ENCODE measurements around the gene ABLIM2. TPM values are rescaled to one million over a fixed set of nuclear protein-coding genes. Genes with fewer than 3 reads are reported as not detected.
A peak's percentile ranks its signal among the peaks of the same experiment; 100 is the strongest.

The ABLIM2 gene
- total and polyA plus RNA-seq, 4 donors = 12.2 to 60.4 (median 43.1) TPM

GRCh38 chr4:8133897-8134563 lies 24.6 kb downstream of the ABLIM2 start:
- Histone ChIP-seq H3K36me3 (ENCODE audit: control insufficient read depth, insufficient read depth, low read length) (peaks cover 8% of the 10 kb centered on the region), H3K4me1 (ENCODE audit: control insufficient read depth, insufficient read depth, low read length) (peaks cover 31% of the 10 kb centered on the region), H3K27me3 (ENCODE audit: control insufficient read depth, insufficient read depth, low read length) (no peaks in the 10 kb centered on the region), H3K9me3 (ENCODE audit: control insufficient read depth, insufficient read depth, low read length) (no peaks in the 10 kb centered on the region), H3K4me3 (ENCODE audit: low read depth, low read length) (no peak overlapping the region), H3K27ac (ENCODE audit: low read depth, low read length) (no peak overlapping the region)
- DNase-seq (ENCODE audit: low read depth in 4 of 6, low spot score in 6 of 6) = no peak
- WGBS (ENCODE audit: insufficient coverage) = 62% methylated on average over 25 of the region's 26 CpGs

- H3K36me3 ChIP-seq (ENCODE audit: control insufficient read depth, insufficient read depth, low read length) = peaks cover 8% of the 10 kb centered on the region
- 74% methylated on average over 27 of the region's 27 CpGs for WGBS (ENCODE audit: insufficient coverage)
- no peaks in the 10 kb centered on the region for H3K9me3 ChIP-seq (ENCODE audit: control insufficient read depth, insufficient read depth, low read length)
- no peak for DNase-seq (ENCODE audit: low read depth in 4 of 6, low spot score in 6 of 6)
- no peak overlapping the region for H3K27ac ChIP-seq (ENCODE audit: low read depth, low read length)
- H3K4me1 ChIP-seq (ENCODE audit: control insufficient read depth, insufficient read depth, low read length) = peaks cover 31% of the 10 kb centered on the region
- H3K4me3 ChIP-seq (ENCODE audit: low read depth, low read length) = no peak overlapping the region
- H3K27me3 ChIP-seq (ENCODE audit: control insufficient read depth, insufficient read depth, low read length) = no peaks in the 10 kb centered on the region
Observed at GRCh38 chr4:8132947-8133705, 25.5 kb downstream of the ABLIM2 start.

- Histone ChIP-seq H3K27ac (ENCODE audit: low read depth, low read length) (no peak overlapping the region), H3K4me3 (ENCODE audit: low read depth, low read length) (no peak overlapping the region), H3K4me1 (ENCODE audit: control insufficient read depth, insufficient read depth, low read length) (peaks cover 31% of the 10 kb centered on the region), H3K27me3 (ENCODE audit: control insufficient read depth, insufficient read depth, low read length) (no peaks in the 10 kb centered on the region), H3K9me3 (ENCODE audit: control insufficient read depth, insufficient read depth, low read length) (no peaks in the 10 kb centered on the region), H3K36me3 (ENCODE audit: control insufficient read depth, insufficient read depth, low read length) (peaks cover 9% of the 10 kb centered on the region)
- no peak for DNase-seq (ENCODE audit: low read depth in 4 of 6, low spot score in 6 of 6)
- WGBS (ENCODE audit: insufficient coverage) = 89% methylated on average over 10 of the region's 10 CpGs
Observed at GRCh38 chr4:8132400-8132799, 26.2 kb downstream of the ABLIM2 start.

GRCh38 chr4:8131826-8132225 lies 26.8 kb downstream of the ABLIM2 start:
- 69% methylated on average over 16 of the region's 18 CpGs for whole genome bisulfite sequencing (ENCODE audit: insufficient coverage)
- H3K27me3 ChIP-seq (ENCODE audit: control insufficient read depth, insufficient read depth, low read length) = no peaks in the 10 kb centered on the region

GRCh38 chr4:8131210-8131609 lies 27.4 kb downstream of the ABLIM2 start:
- Histone ChIP-seq H3K36me3 (ENCODE audit: control insufficient read depth, insufficient read depth, low read length) (peaks cover 14% of the 10 kb centered on the region), H3K9me3 (ENCODE audit: control insufficient read depth, insufficient read depth, low read length) (no peaks in the 10 kb centered on the region), H3K27ac (ENCODE audit: low read depth, low read length) (no peak overlapping the region), H3K4me3 (ENCODE audit: low read depth, low read length) (no peak overlapping the region), H3K27me3 (ENCODE audit: control insufficient read depth, insufficient read depth, low read length) (no peaks in the 10 kb centered on the region), H3K4me1 (ENCODE audit: control insufficient read depth, insufficient read depth, low read length) (peaks cover 33% of the 10 kb centered on the region)
- 57% methylated on average over 5 of the region's 8 CpGs for WGBS (ENCODE audit: insufficient coverage)
- peak in 1 of 6 donors; percentile 45 for DNase-seq (ENCODE audit: low read depth in 4 of 6, low spot score in 6 of 6)

More at GRCh38 chr4:8131826-8132225, 26.8 kb downstream of the ABLIM2 start:
- Histone ChIP-seq H3K4me3 (ENCODE audit: low read depth, low read length) (no peak overlapping the region), H3K36me3 (ENCODE audit: control insufficient read depth, insufficient read depth, low read length) (peaks cover 13% of the 10 kb centered on the region), H3K9me3 (ENCODE audit: control insufficient read depth, insufficient read depth, low read length) (no peaks in the 10 kb centered on the region), H3K4me1 (ENCODE audit: control insufficient read depth, insufficient read depth, low read length) (peaks cover 31% of the 10 kb centered on the region), H3K27ac (ENCODE audit: low read depth, low read length) (no peak overlapping the region)
- no peak for DNase-seq (ENCODE audit: low read depth in 4 of 6, low spot score in 6 of 6)

- WGBS (ENCODE audit: insufficient coverage) = 85% methylated on average over 18 of the region's 18 CpGs
- H3K27ac ChIP-seq (ENCODE audit: low read depth, low read length) = no peak overlapping the region
- peaks cover 19% of the 10 kb centered on the region for H3K36me3 ChIP-seq (ENCODE audit: control insufficient read depth, insufficient read depth, low read length)
Observed at GRCh38 chr4:8130346-8131066, 28.1 kb downstream of the ABLIM2 start.

GRCh38 chr4:8129785-8130184 lies 28.8 kb downstream of the ABLIM2 start:
- Histone ChIP-seq H3K9me3 (ENCODE audit: control insufficient read depth, insufficient read depth, low read length) (no peaks in the 10 kb centered on the region), H3K27ac (ENCODE audit: low read depth, low read length) (no peak overlapping the region), H3K36me3 (ENCODE audit: control insufficient read depth, insufficient read depth, low read length) (peaks cover 22% of the 10 kb centered on the region), H3K4me3 (ENCODE audit: low read depth, low read length) (no peak overlapping the region), H3K4me1 (ENCODE audit: control insufficient read depth, insufficient read depth, low read length) (peaks cover 40% of the 10 kb centered on the region), H3K27me3 (ENCODE audit: control insufficient read depth, insufficient read depth, low read length) (no peaks in the 10 kb centered on the region)
- DNase-seq (ENCODE audit: low read depth in 4 of 6, low spot score in 6 of 6) = no peak
- WGBS (ENCODE audit: insufficient coverage) = 72% methylated on average over 6 of the region's 6 CpGs

More at GRCh38 chr4:8130346-8131066, 28.1 kb downstream of the ABLIM2 start:
- H3K9me3 ChIP-seq (ENCODE audit: control insufficient read depth, insufficient read depth, low read length) = no peaks in the 10 kb centered on the region
- H3K4me1 ChIP-seq (ENCODE audit: control insufficient read depth, insufficient read depth, low read length) = peaks cover 40% of the 10 kb centered on the region
- no peak for DNase-seq (ENCODE audit: low read depth in 4 of 6, low spot score in 6 of 6)
- no peaks in the 10 kb centered on the region for H3K27me3 ChIP-seq (ENCODE audit: control insufficient read depth, insufficient read depth, low read length)
- H3K4me3 ChIP-seq (ENCODE audit: low read depth, low read length) = no peak overlapping the region

- peaks cover 38% of the 10 kb centered on the region for H3K4me1 ChIP-seq (ENCODE audit: control insufficient read depth, insufficient read depth, low read length)
- no peak for DNase-seq (ENCODE audit: low read depth in 4 of 6, low spot score in 6 of 6)
- H3K9me3 ChIP-seq (ENCODE audit: control insufficient read depth, insufficient read depth, low read length) = no peaks in the 10 kb centered on the region
- 89% methylated on average over 3 of the region's 11 CpGs for WGBS (ENCODE audit: insufficient coverage)
- H3K4me3 ChIP-seq (ENCODE audit: low read depth, low read length) = no peak overlapping the region
- H3K36me3 ChIP-seq (ENCODE audit: control insufficient read depth, insufficient read depth, low read length) = peaks cover 22% of the 10 kb centered on the region
- H3K27me3 ChIP-seq (ENCODE audit: control insufficient read depth, insufficient read depth, low read length) = no peaks in the 10 kb centered on the region
- no peak overlapping the region for H3K27ac ChIP-seq (ENCODE audit: low read depth, low read length)
Observed at GRCh38 chr4:8129136-8129535, 29.5 kb downstream of the ABLIM2 start.

- Histone ChIP-seq H3K27me3 (ENCODE audit: control insufficient read depth, insufficient read depth, low read length) (no peaks in the 10 kb centered on the region), H3K9me3 (ENCODE audit: control insufficient read depth, insufficient read depth, low read length) (no peaks in the 10 kb centered on the region), H3K4me3 (ENCODE audit: low read depth, low read length) (no peak overlapping the region), H3K4me1 (ENCODE audit: control insufficient read depth, insufficient read depth, low read length) (peaks cover 34% of the 10 kb centered on the region), H3K27ac (ENCODE audit: low read depth, low read length) (no peak overlapping the region), H3K36me3 (ENCODE audit: control insufficient read depth, insufficient read depth, low read length) (peaks cover 19% of the 10 kb centered on the region)
- no peak for DNase-seq (ENCODE audit: low read depth in 4 of 6, low spot score in 6 of 6)
- WGBS (ENCODE audit: insufficient coverage) = 84% methylated on average over 16 of the region's 19 CpGs
Observed at GRCh38 chr4:8128100-8128856, 30.3 kb downstream of the ABLIM2 start.

All from spinal cord (tissue), 10 donors.